Kidney epithelial cell (primary cell): ENCODE data around the gene DPH6. TPM values are rescaled to one million over a fixed set of nuclear protein-coding genes. Genes with fewer than 3 reads are reported as not detected.

ENCODE experiments used
- DNase-seq: peaks from one replicate; pipeline ENCODE4 v3.0.0-alpha.2; 2010; ENCODE audit warnings: low read depth
- H3K27me3 ChIP-seq: 2 replicates; pipeline ENCODE4 v1.6.0; 2011; ENCODE audit warnings: low read length; ENCODE audit not compliant: control insufficient read depth, insufficient read depth
- H3K36me3 ChIP-seq: 2 replicates; pipeline ENCODE4 v1.5.1; 2011; ENCODE audit warnings: low read length; ENCODE audit not compliant: control insufficient read depth, insufficient read depth
- H3K4me3 ChIP-seq: 2 replicates; pipeline ENCODE4 v1.5.1; 2011; ENCODE audit warnings: low read depth, mild to moderate bottlenecking, control low read depth, low read length
- total RNA-seq: library from RNA; depleted of rRNA; stranded (reverse); fragments of >200 nt; gene quantifications from 2 replicates; pipeline ENCODE4 v1.2.3, GENCODE V29; 2015
- TF ChIP-seq, protein P1 (sequence below): IDR thresholded peaks from 2 replicates; pipeline ENCODE4 v1.5.1; 2011; ENCODE audit warnings: mild to moderate bottlenecking, moderate library complexity, low read length, control low read depth, inconsistent platforms; ENCODE audit not compliant: insufficient read depth, poor library complexity, severe bottlenecking

The DPH6 gene
- total RNA-seq, 1 donor from 2014 or later: 13.5 TPM

DNA sequence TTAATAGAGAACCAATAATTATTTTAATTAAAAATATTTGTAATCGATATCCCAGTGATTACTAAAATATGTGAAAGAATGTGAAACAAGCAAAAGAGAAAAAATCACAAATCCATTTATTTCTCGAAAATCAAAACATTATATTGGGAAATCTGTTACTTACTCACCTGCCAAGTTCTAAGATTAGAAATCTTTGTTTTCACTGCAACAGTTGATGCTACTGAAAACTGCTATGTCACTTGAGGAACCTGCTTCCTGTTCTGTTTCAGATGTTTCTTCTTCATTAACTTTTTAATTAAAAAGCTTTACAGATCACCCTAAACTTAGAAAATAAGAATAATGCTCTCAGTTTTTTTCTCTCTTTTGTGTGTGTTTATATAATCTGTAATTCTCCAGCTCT lies 13.7 kb upstream of the DPH6 start:
- TF ChIP-seq, protein P1, sequence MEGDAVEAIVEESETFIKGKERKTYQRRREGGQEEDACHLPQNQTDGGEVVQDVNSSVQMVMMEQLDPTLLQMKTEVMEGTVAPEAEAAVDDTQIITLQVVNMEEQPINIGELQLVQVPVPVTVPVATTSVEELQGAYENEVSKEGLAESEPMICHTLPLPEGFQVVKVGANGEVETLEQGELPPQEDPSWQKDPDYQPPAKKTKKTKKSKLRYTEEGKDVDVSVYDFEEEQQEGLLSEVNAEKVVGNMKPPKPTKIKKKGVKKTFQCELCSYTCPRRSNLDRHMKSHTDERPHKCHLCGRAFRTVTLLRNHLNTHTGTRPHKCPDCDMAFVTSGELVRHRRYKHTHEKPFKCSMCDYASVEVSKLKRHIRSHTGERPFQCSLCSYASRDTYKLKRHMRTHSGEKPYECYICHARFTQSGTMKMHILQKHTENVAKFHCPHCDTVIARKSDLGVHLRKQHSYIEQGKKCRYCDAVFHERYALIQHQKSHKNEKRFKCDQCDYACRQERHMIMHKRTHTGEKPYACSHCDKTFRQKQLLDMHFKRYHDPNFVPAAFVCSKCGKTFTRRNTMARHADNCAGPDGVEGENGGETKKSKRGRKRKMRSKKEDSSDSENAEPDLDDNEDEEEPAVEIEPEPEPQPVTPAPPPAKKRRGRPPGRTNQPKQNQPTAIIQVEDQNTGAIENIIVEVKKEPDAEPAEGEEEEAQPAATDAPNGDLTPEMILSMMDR: no peak
- no peak for DNase-seq

DNA sequence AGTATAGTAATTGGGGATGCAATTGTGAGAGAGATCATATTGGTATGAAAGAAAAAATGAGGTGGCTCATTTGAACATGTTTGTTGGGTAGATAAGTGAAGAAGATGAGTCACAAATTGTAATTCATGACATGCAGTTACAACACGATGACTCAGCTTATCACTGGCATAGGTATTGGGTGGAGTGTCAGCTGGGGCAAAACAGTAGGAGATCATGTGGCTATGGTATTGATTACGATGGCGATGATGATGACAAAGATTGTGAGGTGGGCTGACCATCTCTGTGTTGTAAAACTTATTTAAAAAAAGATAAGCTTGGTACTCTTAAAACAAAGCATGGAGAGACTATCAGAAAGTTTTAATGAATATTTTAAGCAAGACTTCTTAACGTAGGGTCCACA lies 11.6 kb upstream of the DPH6 start:
- H3K36me3 ChIP-seq: no peaks in the 10 kb centered on the region
- peak; percentile 48 for DNase-seq
- TF ChIP-seq, protein P1: no peak

More for the DNA sequence above, 13.7 kb upstream of the DPH6 start:
- H3K27me3 ChIP-seq: no peaks in the 10 kb centered on the region
- H3K4me3 ChIP-seq: no peak overlapping the region
- H3K36me3 ChIP-seq: no peaks in the 10 kb centered on the region

DNA sequence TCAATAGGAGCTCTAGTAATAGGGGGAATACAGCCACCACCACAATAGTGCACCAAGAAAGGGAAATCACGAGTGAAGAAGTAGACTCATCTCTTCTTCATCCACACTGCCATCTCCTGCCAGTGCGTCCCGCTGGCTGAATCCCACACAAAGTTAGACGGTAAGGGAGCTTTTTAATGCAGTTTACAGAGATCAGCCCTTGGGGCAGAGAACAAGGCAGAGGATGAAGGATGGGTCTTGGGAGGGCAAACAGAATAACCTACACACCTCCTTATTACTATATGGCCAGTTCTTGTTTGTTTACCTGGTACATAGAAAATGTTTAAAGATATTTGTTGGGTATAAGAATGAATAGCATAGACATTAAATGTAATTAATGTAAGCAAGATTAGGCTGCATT lies 11.0 kb upstream of the DPH6 start:
- Histone ChIP-seq H3K4me3 (no peak overlapping the region), H3K27me3 (no peaks in the 10 kb centered on the region), H3K36me3 (no peaks in the 10 kb centered on the region)
- no peak for DNase-seq
- TF ChIP-seq, protein P1: no peak

More for the DNA sequence above, 11.6 kb upstream of the DPH6 start:
- Histone ChIP-seq H3K27me3 (no peaks in the 10 kb centered on the region), H3K4me3 (no peak overlapping the region)

DNA sequence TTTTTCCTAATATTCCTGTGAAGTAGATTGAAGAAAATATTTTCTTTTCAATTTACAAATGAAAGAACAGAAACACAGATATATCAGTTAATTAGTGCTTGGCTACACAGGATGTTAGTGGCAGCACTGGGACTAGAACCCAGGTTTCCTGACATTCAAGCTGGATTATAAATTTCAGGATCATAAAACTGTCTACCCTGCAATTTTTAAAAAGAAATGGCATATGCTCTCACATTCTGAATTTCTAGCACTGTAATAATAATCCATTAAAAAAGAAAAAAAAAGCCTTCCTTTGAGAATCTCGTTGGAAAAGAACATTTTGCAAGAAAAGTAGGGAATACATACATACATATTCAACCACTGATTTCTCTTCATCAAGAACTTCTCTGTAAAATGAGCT lies 9.3 kb upstream of the DPH6 start:
- DNase-seq: no peak
- no peaks in the 10 kb centered on the region for H3K36me3 ChIP-seq
- TF ChIP-seq, protein P1: no peak
- H3K4me3 ChIP-seq: no peak overlapping the region
- H3K27me3 ChIP-seq: no peaks in the 10 kb centered on the region

DNA sequence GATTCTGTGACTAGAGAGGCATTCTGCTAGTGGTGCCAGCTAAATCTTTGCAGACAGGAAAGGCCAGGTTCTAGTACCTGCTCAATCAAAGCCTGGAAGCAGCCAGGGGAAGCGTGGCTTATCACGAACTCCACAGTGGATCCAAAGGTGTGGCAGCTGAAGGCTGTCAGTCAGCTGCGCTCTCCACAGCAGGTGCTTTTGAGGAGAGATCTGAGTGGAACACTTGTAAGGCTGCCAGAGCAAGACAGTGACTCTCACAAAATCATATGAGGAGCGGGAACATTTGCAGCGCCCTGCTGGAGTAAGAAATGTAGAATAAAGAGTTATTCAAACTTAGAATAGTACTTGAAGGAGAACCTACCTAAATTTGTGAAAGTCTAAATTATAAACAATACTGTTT lies 5.0 kb upstream of the DPH6 start:
- Histone ChIP-seq H3K4me3 (no peak overlapping the region), H3K27me3 (no peaks in the 10 kb centered on the region), H3K36me3 (no peaks in the 10 kb centered on the region)
- DNase-seq: no peak
- TF ChIP-seq, protein P1: no peak

DNA sequence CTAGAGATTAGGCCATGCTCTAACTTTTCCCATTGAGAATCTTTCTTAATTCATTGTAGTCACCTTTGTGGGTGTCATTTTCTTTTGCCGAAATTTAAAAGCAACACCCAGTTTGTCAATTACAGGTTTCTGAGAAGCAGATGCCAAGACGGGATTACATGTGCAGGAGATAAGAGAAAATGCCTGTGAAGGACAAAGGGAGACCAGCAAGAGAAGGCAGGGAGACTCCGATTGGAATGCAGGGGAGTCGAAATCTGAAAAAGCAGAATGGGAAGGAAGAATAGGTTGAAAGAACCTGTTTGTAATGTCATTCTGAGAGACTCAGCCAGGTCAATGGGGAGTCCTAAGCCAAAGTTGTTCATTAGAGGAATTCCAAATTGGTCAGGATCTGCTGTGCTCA lies 3.6 kb upstream of the DPH6 start:
- H3K27me3 ChIP-seq: no peaks in the 10 kb centered on the region
- DNase-seq: no peak
- TF ChIP-seq, protein P1: no peak
- no peak overlapping the region for H3K4me3 ChIP-seq
- no peaks in the 10 kb centered on the region for H3K36me3 ChIP-seq
